K562 (cell line): ENCODE data around the gene EPHB1. TPM values are rescaled to one million over a fixed set of nuclear protein-coding genes. Genes with fewer than 3 reads are reported as not detected.

Experiments
- ATAC-seq: fragments of 200-7000 bp; cut with Tn5 transposase; 3 replicates; pipeline ENCODE4 v1.9.1; 2020; ENCODE audit warnings: moderate library complexity
- BruUV-seq: library from RNA; stranded (reverse); fragments of 400-500 nt; replicated peaks from 2 replicates; lab custom pipeline; 2021; lab: Mats Ljungman, UMichigan
- CTCF ChIA-PET: fragments of 300-600 bp; formaldehyde crosslinking; extraction: SDS; loops from one replicate; lab custom pipeline; 2021; ENCODE audit warnings: low intra/inter-chr PET ratio; lab: Yijun Ruan, JAX
- POLR2A ChIA-PET: fragments of 300-600, 350-650 bp; sonication (Branson Sonifier 250); formaldehyde crosslinking; extraction: SDS; loops from one replicate; lab custom pipeline; 2021; ENCODE audit warnings: antibody characterized with exemption, inconsistent platforms; lab: Yijun Ruan, JAX
- DNase-seq, 4 experiments: peaks; one replicate each; pipeline versions ENCODE4 v3.0.0 to v3.0.0-alpha.2; 2011 to 2018; ENCODE audit warnings: low spot score in 3 of 4, mixed read lengths in 3 of 4; ENCODE audit errors: extremely low read depth in 1 of 4
- FAIRE-seq: peaks from 2 replicates; lab custom pipeline; 2011; peaks lifted over from hg19 to GRCh38; lab: Jason Lieb, UNC
- H2AFZ ChIP-seq: 2 replicates; pipeline ENCODE4 v1.6.0; 2011; ENCODE audit warnings: low read depth, low read length, control low read depth, inconsistent platforms
- H3K27ac ChIP-seq: fragments of 200-600 bp; 3 replicates; pipeline ENCODE4 v1.8.0; 2011; ENCODE audit warnings: low read depth, mild to moderate bottlenecking, control low read depth, inconsistent platforms, low read length, moderate library complexity, mixed read lengths; ENCODE audit errors: extremely low read depth
- H3K27me3 ChIP-seq, 2 experiments: fragments of 300-600 bp in 1 of 2; 2 replicates in 1 of 2; 3 replicates in 1 of 2; pipeline versions ENCODE4 v1.6.0 to v1.8.0; 2011; ENCODE audit warnings: inconsistent platforms in 2 of 2, low read length in 2 of 2, mild to moderate bottlenecking in 1 of 2, mixed read lengths in 1 of 2, moderate library complexity in 1 of 2; ENCODE audit not compliant: control insufficient read depth in 2 of 2, insufficient read depth in 2 of 2
- H3K36me3 ChIP-seq: fragments of 300-600 bp; 3 replicates; pipeline ENCODE4 v1.8.0; 2011; ENCODE audit warnings: mild to moderate bottlenecking, low read length, inconsistent platforms; ENCODE audit not compliant: control insufficient read depth, insufficient read depth
- H3K4me1 ChIP-seq, 2 experiments: fragments of 200-600 bp in 1 of 2; replicated peaks in 1 of 2; 2 replicates in 1 of 2; 3 replicates in 1 of 2; pipeline versions ENCODE4 v1.5.1 to v1.8.0; 2011; ENCODE audit warnings: inconsistent platforms in 2 of 2, low read length in 2 of 2, mild to moderate bottlenecking in 1 of 2, mixed read lengths in 1 of 2, moderate library complexity in 1 of 2; ENCODE audit not compliant: control insufficient read depth in 2 of 2, insufficient read depth in 2 of 2
- H3K4me2 ChIP-seq: 2 replicates; pipeline ENCODE4 v1.6.1; 2011; ENCODE audit warnings: low read length, control low read depth, inconsistent platforms, mixed read lengths; ENCODE audit not compliant: insufficient read depth
- H3K4me3 ChIP-seq: fragments of 200-600 bp; sonication (generic), shearing (Covaris generic); 2 replicates; pipeline ENCODE4 v1.5.1; 2016; ENCODE audit warnings: control low read depth, inconsistent platforms
- H3K79me2 ChIP-seq: fragments of 200-600 bp; 3 replicates; pipeline ENCODE4 v1.8.0; 2011; ENCODE audit warnings: low read length, inconsistent platforms; ENCODE audit not compliant: control insufficient read depth, insufficient read depth
- H3K9ac ChIP-seq, 2 experiments: 2 replicates each; pipeline versions ENCODE4 v1.6.0 to v1.6.1; 2011; ENCODE audit warnings: low read depth in 2 of 2, low read length in 2 of 2, control low read depth in 1 of 2, inconsistent platforms in 1 of 2, mild to moderate bottlenecking in 1 of 2, mixed read lengths in 1 of 2; ENCODE audit not compliant: insufficient read depth in 1 of 2
- H3K9me1 ChIP-seq: one replicate; pipeline ENCODE4 v1.6.0; 2011; ENCODE audit warnings: inconsistent platforms, mild to moderate bottlenecking, low read length, moderate library complexity; ENCODE audit not compliant: control insufficient read depth, insufficient read depth
- H3K9me3 ChIP-seq: replicated peaks from 2 replicates; pipeline ENCODE4 v1.5.1; 2011; ENCODE audit warnings: low read depth, low read length, inconsistent platforms; ENCODE audit not compliant: control insufficient read depth, insufficient read depth
- H4K20me1 ChIP-seq: replicated peaks from 2 replicates; pipeline ENCODE4 v1.6.1; 2011; ENCODE audit warnings: low read length, inconsistent platforms, mixed read lengths; ENCODE audit not compliant: control insufficient read depth, insufficient read depth
- ATF6 ChIP-seq: sonication (generic); formaldehyde crosslinking; IDR thresholded peaks from 2 replicates; pipeline ENCODE4 v1.4.0; 2020; ENCODE audit warnings: mild to moderate bottlenecking, missing genetic modification reagents
- CREB3L1 ChIP-seq: fragments of 450-650 bp; IDR thresholded peaks from 2 replicates; pipeline ENCODE4 v1.6.1; 2014; ENCODE audit warnings: low read depth, mild to moderate bottlenecking, moderate library complexity, borderline replicate concordance
- DNMT1 ChIP-seq: fragments of 450-650 bp; IDR thresholded peaks from 2 replicates; pipeline ENCODE4 v1.6.1; 2016; ENCODE audit warnings: antibody characterized with exemption, mild to moderate bottlenecking
- HDGF ChIP-seq: fragments of 450-650 bp; IDR thresholded peaks from 2 replicates; pipeline ENCODE4 v1.6.1; 2016
- HMGN3 ChIP-seq: IDR thresholded peaks from 2 replicates; pipeline ENCODE4 v1.6.1; 2011; ENCODE audit warnings: borderline replicate concordance, low read depth, mild to moderate bottlenecking, mixed read lengths, low read length; ENCODE audit not compliant: insufficient read length; ENCODE audit errors: extremely low read depth
- MBD1 ChIP-seq: fragments of 250-450 bp; sonication (Bioruptor Pico); IDR thresholded peaks from 2 replicates; pipeline ENCODE4 v1.8.0; 2022; ENCODE audit warnings: inconsistent platforms
- RBBP5 ChIP-seq: fragments of 200-600 bp; sonication (generic); IDR thresholded peaks from 2 replicates; pipeline ENCODE4 v1.6.1; 2012; ENCODE audit warnings: borderline replicate concordance, mild to moderate bottlenecking, low read length, control low read depth, inconsistent platforms; ENCODE audit not compliant: insufficient read depth, poor library complexity, severe bottlenecking
- SAFB2 ChIP-seq: fragments of 200-400 bp; formaldehyde crosslinking; IDR thresholded peaks from 2 replicates; pipeline ENCODE4 v1.6.1; 2018; ENCODE audit warnings: borderline replicate concordance, low read length, low read depth, moderate library complexity; ENCODE audit not compliant: severe bottlenecking
- SMAD3 ChIP-seq: fragments of 450-650 bp; formaldehyde crosslinking; conservative IDR thresholded peaks from 2 replicates; pipeline ENCODE4 v1.4.0; 2020; ENCODE audit warnings: mild to moderate bottlenecking
- SMARCC2 ChIP-seq: fragments of 450-650 bp; IDR thresholded peaks from 2 replicates; pipeline ENCODE4 v1.6.1; 2017; ENCODE audit warnings: antibody characterized with exemption, moderate library complexity, mild to moderate bottlenecking, low read depth
- STAG1 ChIP-seq: sonication (generic); formaldehyde crosslinking; IDR thresholded peaks from 2 replicates; pipeline ENCODE4 v1.5.0; 2020; ENCODE audit warnings: missing genetic modification reagents, borderline replicate concordance
- TEAD1 ChIP-seq, 2 experiments: fragments of 450-650 bp in 1 of 2; sonication (generic) in 1 of 2; formaldehyde crosslinking; IDR thresholded peaks; 2 replicates each; pipeline versions ENCODE4 v1.4.0 to v1.8.0; 2020 to 2022; ENCODE audit warnings: mild to moderate bottlenecking in 2 of 2, missing genetic modification reagents in 1 of 2
- ZBTB26 ChIP-seq: fragments of 450-650 bp; formaldehyde crosslinking; IDR thresholded peaks from 2 replicates; pipeline ENCODE4 v1.4.0; 2022; ENCODE audit warnings: missing genetic modification characterization
- ZNF217 ChIP-seq: sonication (generic); formaldehyde crosslinking; IDR thresholded peaks from 2 replicates; pipeline ENCODE4 v1.8.0; 2022; ENCODE audit warnings: mild to moderate bottlenecking, missing genetic modification reagents
- ZNF24 ChIP-seq: fragments of 450-650 bp; IDR thresholded peaks from 2 replicates; pipeline ENCODE4 v1.6.1; 2016
- ZNF253 ChIP-seq: fragments of 250-450 bp; sonication (Bioruptor Pico); conservative IDR thresholded peaks from 2 replicates; pipeline ENCODE4 v1.6.1; 2021; ENCODE audit warnings: mild to moderate bottlenecking
- ZNF584 ChIP-seq: fragments of 200-800 bp; sonication (Bioruptor generic); IDR thresholded peaks from 2 replicates; pipeline ENCODE4 v1.6.1; 2016; ENCODE audit warnings: low read depth, mild to moderate bottlenecking, missing genetic modification characterization, missing compliant biosample characterization
- ZNF778 ChIP-seq: fragments of 450-650 bp; formaldehyde crosslinking; IDR thresholded peaks from 2 replicates; pipeline ENCODE4 v1.4.0; 2020; ENCODE audit warnings: mild to moderate bottlenecking, moderate library complexity
- WGBS: fragments of 100-300 bp; shearing (Covaris generic); methylation state at CpG from one replicate; pipeline ENCODE4 v1.1.6; 2016; ENCODE audit warnings: low coverage, mixed read lengths; ENCODE audit not compliant: insufficient coverage; ENCODE audit errors: missing lambda C conversion rate; 5-methylcytosine and 5-hydroxymethylcytosine counted together
- in situ Hi-C: fragments of 300-500 bp; cut with MboI; formaldehyde crosslinking; loops from 4 replicates; pipeline ENCODE4 v1.15.0; 2018; ENCODE audit warnings: inconsistent platforms, mixed read lengths
- intact Hi-C: fragments of 100-400 bp; cut with micrococcal nuclease; formaldehyde crosslinking; loops from 2 replicates; pipeline ENCODE4 v1.14.2; 2022
- polyA plus RNA-seq, 8 experiments: library from polyadenylated mRNA; depleted of rRNA in 4 of 8; stranded (reverse) in 5 of 8; unstranded in 3 of 8; fragments of >200 nt; fragmentation: Nextera tagmentation in 2 of 8; fragmentation: Illumina TruSeq in 1 of 8; extraction: Ambion mirVana in 2 of 8; extraction: Trizol in 1 of 8; gene quantifications; 2 replicates each; pipeline versions ENCODE4 v1.2.1 to v1.2.3, GENCODE V29; 2011 to 2014; ENCODE audit warnings: inconsistent platforms in 1 of 8, missing spikeins in 1 of 8
- total RNA-seq, 7 experiments: library from RNA; depleted of rRNA in 6 of 7; stranded (reverse); fragments of >200 nt in 6 of 7; fragmentation: Illumina TruSeq in 2 of 7; extraction: Trizol in 2 of 7; gene quantifications; 2 replicates each; pipeline versions ENCODE4 v1.2.1 to v1.2.3, GENCODE V29; 2011 to 2021; ENCODE audit warnings: low replicate concordance in 1 of 7

The EPHB1 gene
- total and polyA plus RNA-seq, 9 of the 15 experiments (the other 6 are each of a cell fraction or from before 2014, with no cell fraction given) = 0.29 TPM; not detected in 8

- POLR2A ChIA-PET = no interaction called here
- Histone ChIP-seq H3K4me2 (no peak overlapping the region), H3K9ac (no peak overlapping the region), H3K9me1 (no peaks in the 10 kb centered on the region), H2AFZ (no peak overlapping the region), H3K79me2 (no peaks in the 10 kb centered on the region), H3K4me3 (no peak overlapping the region), H3K4me1 (no peaks in the 10 kb centered on the region), H4K20me1 (no peaks in the 10 kb centered on the region), H3K36me3 (no peaks in the 10 kb centered on the region), H3K27me3 (no peaks in the 10 kb centered on the region), H3K9me3 (no peaks in the 10 kb centered on the region), H3K27ac (no peak overlapping the region)
- in situ Hi-C loops = loop anchor here (25.0 kb wide), 1 partner anchor 1111 kb away; no protein-coding TSS in a partner anchor
- WGBS = 0% methylated on average over 1 of the region's 1 CpG
- CTCF ChIA-PET = no interaction called here
- intact Hi-C loops = no loop called here
- FAIRE-seq (no peak), ATAC-seq (no peak), DNase-seq (no peak)
- TF ChIP-seq ZNF217 (CRISPR knock-in tag) = no peak
- no peak for TF ChIP-seq ZNF584 (CRISPR knock-in tag)
- no peak for TF ChIP-seq STAG1 (CRISPR knock-in tag)
- no peak for TF ChIP-seq HMGN3
- TF ChIP-seq SAFB2 = no peak
- TF ChIP-seq ZNF778 (CRISPR knock-in tag) = no peak
- no peak for TF ChIP-seq CREB3L1
- TF ChIP-seq MBD1 = no peak
- TF ChIP-seq ZNF24 = no peak
- TF ChIP-seq HDGF = no peak
- no peak for TF ChIP-seq SMAD3 (CRISPR knock-in tag)
- no peak for TF ChIP-seq ZNF253 (CRISPR knock-in tag)
- TF ChIP-seq ATF6 (CRISPR knock-in tag) = no peak
- no peak for TF ChIP-seq SMARCC2
- no peak for TF ChIP-seq DNMT1
- no peak for TF ChIP-seq ZBTB26 (CRISPR knock-in tag)
- TF ChIP-seq TEAD1 (CRISPR knock-in tag; IDR thresholded peaks at IDR 0.05) = no peak
- no peak for TF ChIP-seq RBBP5
- no TSS peak for BruUV-seq
Measured at GRCh38 chr3:134776518-134776917, 18.5 kb upstream of the EPHB1 start.
